Jurkat, Clone E6-1 (cell line): ENCODE measurements around the gene PRKAG3.
"Not testable (repeated sequence)": the region's sequence is repeated elsewhere in the genome, so short reads cannot be mapped to it uniquely, and the experiment has no call there.

ENCODE experiments used
- DNase-seq: peaks from one replicate; pipeline ENCODE4 v3.0.0-alpha.2; 2011; ENCODE audit warnings: low read depth, low spot score
- H3K4me3 ChIP-seq: 2 replicates; pipeline ENCODE4 v1.5.1; 2011; ENCODE audit warnings: mild to moderate bottlenecking, low read length, control low read depth, moderate library complexity

Gene PRKAG3

DNA sequence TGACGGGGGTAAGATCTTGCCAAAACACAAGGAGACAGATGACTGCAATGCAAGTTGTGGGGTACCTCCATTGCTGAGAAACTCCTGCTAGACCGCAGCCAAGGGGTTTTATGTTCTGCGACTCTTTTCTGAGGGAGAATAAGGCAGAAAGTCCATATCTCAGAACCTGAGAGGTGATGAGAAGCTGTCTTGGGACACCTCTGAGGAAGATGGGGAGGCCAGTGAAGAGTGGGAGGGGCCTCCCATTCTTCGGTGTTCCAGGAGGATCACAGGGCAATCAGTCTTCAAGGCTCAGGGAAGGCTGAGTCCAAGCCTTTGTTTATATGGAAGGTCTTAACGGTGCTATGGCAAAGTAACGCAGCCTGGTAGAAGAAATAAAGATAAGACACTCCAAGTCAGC, 31.6 kb downstream of the PRKAG3 start:
- DNase-seq: no peak
- H3K4me3 ChIP-seq: no peak overlapping the region

DNA sequence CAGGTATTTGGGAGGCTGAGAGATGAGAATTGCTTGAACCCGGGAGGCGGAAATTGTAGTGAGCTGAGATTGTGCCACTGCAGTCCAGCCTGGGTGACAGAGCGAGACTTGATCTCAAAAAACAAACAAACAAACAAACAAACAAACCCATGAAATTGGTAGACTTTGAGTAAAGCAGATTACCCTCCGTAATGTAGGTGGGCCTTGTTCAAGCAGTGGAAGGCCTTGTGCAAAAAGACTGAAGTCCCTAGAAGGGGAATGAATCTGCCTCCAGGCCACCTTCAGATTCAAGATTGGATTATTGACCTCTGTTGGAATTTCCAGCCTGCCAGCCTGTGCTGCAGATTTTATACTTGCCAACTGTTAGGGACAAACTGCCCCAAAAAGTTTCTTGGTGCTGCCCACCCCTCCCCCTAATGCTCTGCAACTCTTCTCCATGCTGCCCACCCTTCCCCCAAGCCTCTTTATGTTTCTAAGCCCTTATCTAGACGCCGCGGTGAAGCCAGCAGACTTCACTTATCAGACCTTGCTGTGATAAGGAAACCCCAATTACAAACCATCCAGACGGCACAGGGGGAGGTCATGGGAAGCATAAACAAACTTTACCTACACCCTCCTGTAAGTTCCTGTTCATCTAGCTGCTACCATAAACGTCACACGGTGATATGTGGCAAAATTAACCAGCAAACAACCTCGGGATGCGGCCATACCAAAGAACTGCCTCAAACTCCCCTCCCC, 32.7 kb downstream of the PRKAG3 start:
- no peak for DNase-seq
- no peak overlapping the region for H3K4me3 ChIP-seq

DNA sequence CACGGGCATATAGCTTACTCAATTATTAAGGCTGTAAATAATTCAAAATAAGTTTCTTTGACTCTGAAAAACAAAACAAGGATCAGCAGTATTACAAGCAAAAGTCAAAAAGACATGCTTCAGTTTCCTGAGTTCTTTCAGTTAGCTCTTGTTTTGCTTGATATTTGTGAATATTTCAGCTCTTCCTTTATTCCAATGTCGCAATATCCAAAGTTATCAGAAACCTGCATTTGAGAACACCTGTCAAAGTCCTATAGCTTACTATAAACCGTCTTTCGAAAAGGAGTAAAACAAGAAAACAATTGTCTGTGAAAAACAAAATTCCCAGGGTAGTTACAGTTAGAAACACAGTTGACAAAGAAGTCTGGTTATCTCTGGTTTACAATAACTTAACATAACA, 34.9 kb downstream of the PRKAG3 start:
- H3K4me3 ChIP-seq: no peak overlapping the region
- DNase-seq: no peak

DNA sequence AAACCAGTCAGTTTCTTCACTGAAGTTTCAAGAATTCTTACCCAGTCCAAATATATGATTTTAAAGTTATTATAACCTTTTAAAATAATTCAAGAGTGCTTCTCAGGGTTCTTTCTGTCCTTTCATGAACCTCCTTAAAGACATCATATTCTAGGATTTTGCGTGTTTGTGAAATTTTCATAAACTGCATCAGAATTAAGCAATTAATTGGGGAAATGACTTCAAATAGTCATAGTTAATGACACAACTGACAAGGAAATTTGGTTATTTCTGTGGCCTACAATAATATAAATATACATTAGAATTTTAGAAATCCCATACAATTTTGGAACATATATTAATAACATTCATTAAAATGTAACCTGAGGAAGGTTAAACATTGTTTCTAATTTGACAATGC, 39.2 kb downstream of the PRKAG3 start:
- no peak for DNase-seq
- no peak overlapping the region for H3K4me3 ChIP-seq

DNA sequence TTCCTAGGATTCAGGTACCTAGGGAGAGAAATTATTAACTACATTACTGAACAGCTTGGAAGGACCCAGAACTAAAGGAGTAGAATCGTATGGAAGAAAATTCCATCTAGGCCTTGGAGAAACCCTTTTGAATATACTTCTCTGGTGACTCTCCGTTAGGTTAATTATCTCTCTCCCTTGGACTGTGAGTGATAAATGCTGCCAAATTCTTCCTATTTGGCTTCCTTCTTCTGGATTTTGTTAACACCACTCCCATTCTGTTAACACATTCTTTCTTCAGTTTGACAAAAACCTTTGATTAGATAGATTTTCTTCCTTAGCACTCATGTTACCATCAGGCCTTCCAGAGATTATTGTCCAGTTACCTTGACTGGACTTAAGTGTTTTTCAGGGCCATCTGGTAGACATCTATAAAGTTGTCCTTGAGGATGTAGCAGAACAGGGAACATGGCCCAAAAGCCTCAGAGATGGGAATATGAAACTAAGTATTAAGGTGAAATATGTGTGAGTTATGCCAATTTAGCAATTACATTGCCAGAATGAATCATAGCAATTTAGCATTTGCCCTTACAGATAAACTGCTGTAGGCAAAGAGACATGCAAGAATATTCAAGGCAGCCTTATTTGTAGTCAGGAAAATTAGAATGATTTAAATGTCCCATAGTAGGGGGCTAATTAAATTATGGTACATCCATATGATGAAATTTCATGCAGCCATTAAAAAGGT, 42.9 kb downstream of the PRKAG3 start:
- DNase-seq: no peak
- no peak overlapping the region for H3K4me3 ChIP-seq

DNA sequence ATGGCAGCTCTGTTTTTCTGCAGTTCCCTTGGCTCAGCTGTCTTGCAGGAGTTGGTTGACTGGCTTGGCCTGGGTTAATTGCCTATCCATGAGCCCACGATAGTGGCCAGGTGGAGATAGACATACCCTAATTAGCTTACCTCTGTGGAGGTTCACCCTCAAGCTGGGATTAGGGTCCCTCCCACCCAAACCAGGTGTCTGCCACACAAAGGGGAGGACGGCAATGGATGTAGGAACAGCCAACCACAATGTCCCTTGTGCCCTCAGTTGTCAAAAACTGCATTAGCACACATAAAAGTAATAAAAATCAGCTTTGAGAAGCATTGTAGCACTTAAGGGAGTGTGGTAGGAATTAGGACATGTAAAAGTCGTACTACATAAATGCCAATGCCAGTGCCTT, 45.5 kb downstream of the PRKAG3 start:
- no peak overlapping the region for H3K4me3 ChIP-seq
- DNase-seq: no peak

DNA sequence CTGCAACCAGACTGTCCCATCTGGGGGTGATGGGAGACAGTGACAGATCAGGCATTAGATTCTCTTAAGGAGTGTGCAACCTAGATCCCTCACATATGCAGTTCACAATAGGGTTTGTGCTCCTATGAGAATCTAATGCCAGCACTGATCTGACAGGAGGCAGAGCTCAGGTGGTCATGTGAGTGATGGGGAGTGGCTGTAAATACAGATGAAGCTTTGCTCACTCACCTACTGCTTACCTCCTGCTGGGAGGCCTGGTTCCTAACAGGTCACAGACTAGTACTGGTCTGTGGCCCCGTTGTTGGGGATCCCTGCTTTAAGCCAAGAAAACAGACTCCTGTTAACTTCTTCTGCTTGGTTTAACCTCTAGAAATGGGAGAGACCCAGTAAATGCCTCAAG, 46.5 kb downstream of the PRKAG3 start:
- no peak for DNase-seq
- H3K4me3 ChIP-seq: no peak overlapping the region

DNA sequence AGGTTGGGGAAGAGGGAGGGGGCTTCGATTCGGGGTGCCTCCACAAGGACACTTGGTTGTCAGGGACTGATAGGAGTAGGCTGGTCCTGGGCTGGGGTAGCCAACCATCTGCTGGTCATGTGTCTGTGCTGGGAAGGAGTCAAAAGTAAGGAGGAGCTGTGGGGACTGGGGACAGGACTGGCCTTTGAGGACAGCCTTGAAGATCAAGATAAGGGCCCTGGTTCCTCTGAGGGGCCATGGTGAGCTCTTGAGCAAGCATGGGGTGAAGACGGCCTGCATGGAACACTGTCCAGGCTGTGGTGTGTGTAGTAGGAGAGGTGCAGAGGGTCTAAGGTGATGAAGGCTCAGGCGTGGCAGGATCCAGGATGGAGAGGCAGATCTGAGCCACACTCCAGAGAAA, 47.9 kb downstream of the PRKAG3 start:
- DNase-seq: no peak
- H3K4me3 ChIP-seq: no peak overlapping the region

DNA sequence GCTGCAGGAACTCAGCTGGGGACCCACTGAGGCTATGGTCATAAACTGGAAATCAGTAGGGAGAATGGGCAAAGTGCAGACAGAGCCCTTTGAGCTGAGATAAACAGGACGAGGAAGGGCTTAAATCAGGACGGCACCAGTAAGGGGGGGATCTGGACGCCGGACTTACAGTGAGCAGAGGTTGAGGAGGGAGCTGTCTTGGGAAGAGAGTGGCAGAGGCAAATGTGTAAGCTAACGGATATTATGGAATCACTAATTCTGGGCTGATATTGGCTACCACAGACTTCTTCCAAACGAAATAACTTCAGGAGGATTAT, 49.1 kb downstream of the PRKAG3 start:
- no peak overlapping the region for H3K4me3 ChIP-seq
- DNase-seq: no peak

DNA sequence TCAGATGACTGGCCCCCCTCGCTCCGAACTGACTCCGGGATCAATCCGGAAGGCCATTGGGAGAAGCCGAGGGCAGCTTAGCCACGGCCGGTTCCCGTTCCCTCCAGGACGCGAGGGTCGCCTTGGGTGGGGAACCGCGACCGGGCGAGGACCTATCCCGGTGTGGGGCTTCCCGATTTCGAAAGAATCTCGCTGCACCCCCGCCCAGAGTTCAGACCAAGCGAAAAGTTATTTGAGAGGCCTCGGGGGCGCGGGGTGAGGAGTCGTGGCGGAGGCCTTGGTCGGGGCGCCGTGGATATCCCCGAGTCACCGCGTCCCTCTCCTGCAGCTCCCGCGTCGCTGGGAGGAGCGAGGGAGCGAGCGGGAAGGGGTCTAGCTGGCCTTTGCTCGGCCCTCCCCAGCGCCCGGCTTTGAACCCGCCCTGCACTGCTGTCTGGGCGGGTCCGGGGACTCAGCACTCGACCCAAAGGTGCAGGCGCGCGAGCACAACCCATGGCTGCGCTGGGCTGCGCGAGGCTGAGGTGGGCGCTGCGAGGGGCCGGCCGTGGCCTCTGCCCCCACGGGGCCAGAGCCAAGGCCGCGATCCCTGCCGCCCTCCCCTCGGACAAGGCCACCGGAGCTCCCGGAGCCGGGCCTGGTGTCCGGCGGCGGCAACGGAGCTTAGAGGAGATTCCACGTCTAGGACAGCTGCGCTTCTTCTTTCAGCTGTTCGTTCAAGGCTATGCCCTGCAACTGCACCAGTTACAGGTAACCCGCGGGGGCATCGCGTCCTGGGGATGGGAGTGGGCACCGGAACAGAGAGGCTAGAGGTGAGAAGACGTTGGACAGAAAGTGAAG, 49.7 kb downstream of the PRKAG3 start, which contains the start of gene CYP27A1:
Gene CYP27A1 (plus strand): TSS at position 457 of the 837 bp plus-strand sequence. CDS start 36 bp downstream, at position 493.
- no peak within 1 kb of the TSS for H3K4me3 ChIP-seq
- DNase-seq: no peak

DNA sequence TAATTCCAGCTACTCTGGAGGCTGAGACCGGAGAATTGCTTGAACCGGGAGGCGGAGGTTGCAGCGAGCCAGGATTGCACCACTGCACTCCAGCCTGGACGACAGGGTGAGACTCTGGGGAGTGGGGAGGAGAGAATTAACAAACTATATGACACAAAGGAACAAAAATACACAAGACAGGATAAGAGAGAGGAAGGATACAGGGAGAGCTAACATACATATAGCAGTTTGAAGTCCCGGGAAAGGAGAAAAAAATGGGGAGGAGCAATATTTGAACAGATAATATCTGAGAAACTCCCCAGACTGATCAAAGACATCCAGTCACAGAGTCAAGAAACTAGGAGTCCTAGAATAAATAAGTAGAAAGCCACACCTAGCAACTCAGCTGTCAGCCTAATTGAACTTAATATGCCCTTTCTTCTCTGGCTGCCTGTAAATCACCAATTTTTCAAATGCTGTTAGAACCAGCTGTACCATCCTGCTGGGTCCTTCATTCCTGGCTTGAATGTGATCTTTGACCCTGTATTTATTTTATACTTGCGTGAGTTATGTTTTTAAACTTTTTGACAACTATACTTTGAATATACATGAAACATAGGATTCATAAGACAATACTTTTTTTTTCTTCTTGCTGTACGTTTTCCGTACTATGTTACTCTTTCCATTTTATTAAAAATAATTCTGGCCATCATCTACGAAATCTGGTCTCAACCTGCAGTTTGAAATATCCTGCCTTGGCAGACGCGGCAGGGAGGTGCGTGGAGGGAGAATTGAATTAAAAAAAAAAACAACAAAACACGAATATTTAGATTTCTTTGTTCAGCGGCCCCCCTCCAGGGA, 50.5 kb downstream of the PRKAG3 start:
- no peak overlapping the region for H3K4me3 ChIP-seq

DNA sequence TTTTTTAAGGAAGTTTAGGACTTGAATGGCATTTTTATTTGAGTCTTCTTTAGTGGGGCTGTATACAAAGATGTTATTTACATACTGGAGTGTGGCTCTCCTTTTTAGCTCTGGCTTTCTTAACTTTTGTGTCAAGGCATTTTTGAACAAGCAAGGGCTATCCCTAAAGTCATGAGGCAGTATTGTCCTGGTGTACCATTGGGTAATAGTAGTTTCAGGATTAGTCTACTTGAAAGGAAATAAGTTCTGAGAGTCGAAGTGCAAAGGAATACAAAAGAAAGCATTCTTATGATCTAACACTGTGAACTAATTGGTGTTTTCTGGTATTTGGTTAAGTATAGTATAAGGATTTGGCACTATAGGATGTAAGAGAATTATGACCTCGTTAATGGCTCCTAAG, 51.6 kb downstream of the PRKAG3 start:
- no peak for DNase-seq
- H3K4me3 ChIP-seq: no peak overlapping the region

More for the DNA sequence above, 50.5 kb downstream of the PRKAG3 start:
- no peak for DNase-seq

DNA sequence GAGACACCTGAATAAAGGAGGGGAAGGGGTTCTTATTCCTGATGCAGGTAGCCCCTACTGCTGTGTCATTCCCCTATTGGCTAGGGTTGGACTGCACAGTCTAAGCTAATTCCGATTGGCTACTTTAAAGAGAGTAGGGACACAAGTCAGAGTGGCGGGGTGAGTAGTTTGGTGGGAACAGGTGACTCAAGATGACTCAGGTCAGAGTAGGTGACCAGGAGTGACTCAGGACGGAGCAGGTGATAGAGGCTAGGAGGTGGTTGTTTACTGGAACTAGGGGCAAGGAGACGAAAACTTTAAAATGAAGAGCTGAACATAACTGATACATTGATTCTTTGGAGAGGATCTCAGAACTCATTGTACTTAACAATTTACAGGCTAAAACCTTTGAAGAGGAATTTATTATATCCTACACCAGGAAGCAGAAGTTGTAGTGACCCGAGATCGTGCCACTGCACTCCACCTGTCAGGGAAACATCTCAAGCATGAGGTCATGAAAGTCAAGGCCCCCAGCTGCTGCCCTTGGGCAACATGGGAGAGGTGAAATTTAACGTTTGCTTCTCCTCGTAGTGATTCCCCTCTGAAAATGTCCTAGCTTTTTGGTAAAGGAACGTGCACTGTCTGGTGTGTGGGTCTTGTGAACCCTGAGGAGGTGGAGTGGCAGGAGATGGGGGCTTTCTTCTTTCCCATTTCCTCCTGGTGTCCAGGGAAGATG, 54.2 kb downstream of the PRKAG3 start:
- no peak for DNase-seq

DNA sequence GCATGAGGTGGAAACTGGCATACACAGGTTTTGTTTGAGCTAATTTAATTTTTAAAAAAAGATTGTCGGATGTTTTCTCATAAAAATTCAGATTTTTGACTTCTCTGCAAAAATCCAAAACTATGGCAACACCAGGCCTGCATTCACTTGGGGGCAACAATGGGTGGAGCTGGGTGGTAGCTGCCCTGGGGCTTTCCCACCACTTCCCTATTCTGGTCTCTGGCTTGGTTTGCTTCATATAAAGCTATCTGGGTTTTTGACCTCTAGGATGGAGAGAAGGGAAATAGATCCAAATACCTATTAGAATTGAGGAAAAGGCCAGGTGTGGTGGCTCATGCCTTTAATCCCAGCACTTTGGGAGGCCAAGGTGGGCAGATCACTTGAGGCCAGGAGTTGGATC, 55.1 kb downstream of the PRKAG3 start:
- H3K4me3 ChIP-seq: no peak overlapping the region
- no peak for DNase-seq

More for the DNA sequence above, 54.2 kb downstream of the PRKAG3 start:
- H3K4me3 ChIP-seq: no peak overlapping the region

DNA sequence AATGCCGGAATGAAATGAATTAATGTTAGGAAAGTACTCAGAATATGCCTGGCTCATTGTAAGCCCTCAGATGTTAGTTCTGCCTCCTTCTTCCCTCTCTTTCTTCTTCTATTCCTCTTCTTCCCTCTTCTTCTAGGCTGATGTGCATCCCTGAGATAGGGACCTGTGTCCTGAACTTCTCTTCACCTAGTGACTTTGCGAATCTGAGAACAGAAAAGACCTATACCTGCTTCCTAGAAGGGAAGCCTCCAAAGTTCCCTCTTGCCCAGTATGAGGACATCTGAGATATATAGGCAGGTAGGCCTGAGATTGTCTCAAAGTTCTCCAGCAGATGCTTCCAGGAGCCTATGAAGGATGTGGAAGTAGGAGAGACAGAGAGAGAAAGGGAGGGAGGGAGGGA, 57.7 kb downstream of the PRKAG3 start:
- DNase-seq: no peak
- H3K4me3 ChIP-seq: no peak overlapping the region

DNA sequence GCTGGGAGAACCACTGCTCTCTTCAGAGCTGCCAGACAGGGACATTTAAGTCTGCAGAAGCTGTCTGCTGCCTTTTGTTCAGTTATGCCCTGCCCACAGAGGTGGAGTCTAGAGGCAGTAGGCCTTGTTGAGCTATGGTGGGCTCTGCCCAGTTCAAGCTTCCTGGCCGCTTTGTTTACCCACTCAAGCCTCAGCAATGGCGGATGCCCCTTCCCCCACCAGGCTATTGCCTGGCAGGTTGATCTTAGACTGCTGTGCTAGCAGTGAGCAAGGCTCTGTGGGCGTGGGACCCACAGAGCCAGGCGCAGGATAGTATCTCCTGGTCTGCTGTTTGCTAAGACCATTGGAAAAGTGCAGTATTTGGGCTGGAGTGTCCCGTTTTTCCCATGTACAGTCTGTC, 58.8 kb downstream of the PRKAG3 start:
- not testable (repeated sequence) for DNase-seq, H3K4me3 ChIP-seq
